ENCODE data around the gene FRMD4A. TPM values are rescaled to one million over a fixed set of nuclear protein-coding genes. Genes with fewer than 3 reads are reported as not detected.

FRMD4A gene
- total RNA-seq, 4 donors from 2014 or later = 13.7 to 27.2 (median 19.6) TPM

GRCh38 chr10:13705526-13706174, 625.1 kb downstream of the FRMD4A start:
- peak overlapping the region in 1 of 2 donors; percentile 57 for H3K4me3 ChIP-seq
- 79 to 83% methylated on average over 6 to 8 of the region's 10 CpGs for WGBS, 2 donors (ENCODE audit: low coverage in 1 of 2)
- peaks cover 0 to 63% (median 5%) of the 10 kb centered on the region in 3 donors for H3K4me1 ChIP-seq
- H3K9me3 ChIP-seq = no peaks in the 10 kb centered on the region
- no peak for TF ChIP-seq CTCF (IDR thresholded peaks at IDR 0.05)
- no peak for TF ChIP-seq EP300 (IDR thresholded peaks at IDR 0.05)
- no peak for ATAC-seq
- no peaks in the 10 kb centered on the region for H3K27me3 ChIP-seq
- peaks cover 0 to 9% of the 10 kb centered on the region in 2 donors for H3K36me3 ChIP-seq
- peak overlapping the region in 2 of 4 donors; percentile 8 to 72 for H3K27ac ChIP-seq

GRCh38 chr10:13704964-13705363, 625.8 kb downstream of the FRMD4A start:
- ATAC-seq = no peak
- Histone ChIP-seq H3K36me3 (peaks cover 0 to 15% of the 10 kb centered on the region in 2 donors), H3K9me3 (no peaks in the 10 kb centered on the region), H3K4me3 (no peak overlapping the region), H3K27ac (no peak overlapping the region), H3K4me1 (peaks cover 0 to 63% (median 5%) of the 10 kb centered on the region in 3 donors), H3K27me3 (no peaks in the 10 kb centered on the region)
- WGBS, 2 donors (ENCODE audit: low coverage in 1 of 2) = 53 to 74% methylated on average over 4 to 11 of the region's 11 CpGs
- TF ChIP-seq CTCF (IDR thresholded peaks at IDR 0.05) (no peak), POLR2A (IDR thresholded peaks at IDR 0.05) (no peak), EP300 (IDR thresholded peaks at IDR 0.05) (no peak), POLR2AphosphoS5 (IDR thresholded peaks at IDR 0.05) (no peak)

DNA sequence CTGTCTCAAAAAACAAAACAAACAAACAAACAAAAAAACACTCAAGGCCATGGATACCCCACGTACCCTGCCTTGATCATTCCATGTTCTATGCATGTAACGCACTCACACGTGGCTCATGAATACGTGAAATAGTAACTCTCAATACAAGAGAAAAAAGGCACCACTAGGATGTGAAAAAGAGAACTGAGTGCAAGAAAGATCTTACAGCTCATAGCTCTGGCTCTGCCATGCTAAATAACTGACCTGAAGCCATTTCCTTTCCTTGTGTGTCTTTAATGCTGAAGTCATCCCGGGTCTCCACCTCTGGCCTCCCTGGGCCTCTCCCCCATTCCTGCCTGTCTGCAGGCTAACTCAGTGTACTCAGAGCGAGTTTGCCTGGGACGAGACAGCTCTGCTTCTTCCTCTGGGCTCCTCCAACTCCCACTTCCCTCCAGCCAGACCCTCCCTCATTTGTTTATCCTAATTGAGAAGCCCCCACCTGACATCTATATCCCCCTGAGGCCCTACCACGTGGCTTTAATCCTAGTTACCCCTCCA, 626.7 kb downstream of the FRMD4A start:
- ATAC-seq = no peak
- peaks cover 0 to 24% of the 10 kb centered on the region in 2 donors for H3K36me3 ChIP-seq
- no peak overlapping the region for H3K4me3 ChIP-seq
- H3K27ac ChIP-seq = peak overlapping the region in 1 of 4 donors; percentile 13
- peaks cover 0 to 58% (median 5%) of the 10 kb centered on the region in 3 donors for H3K4me1 ChIP-seq
- no peaks in the 10 kb centered on the region for H3K27me3 ChIP-seq
- WGBS, 2 donors (ENCODE audit: low coverage in 1 of 2) = 73 to 87% methylated on average over 3 to 8 of the region's 8 CpGs
- TF ChIP-seq POLR2AphosphoS5 (IDR thresholded peaks at IDR 0.05) = no peak
- no peak for TF ChIP-seq EP300 (IDR thresholded peaks at IDR 0.05)
- TF ChIP-seq POLR2A (IDR thresholded peaks at IDR 0.05) = no peak
- TF ChIP-seq CTCF (IDR thresholded peaks at IDR 0.05) = no peak
- H3K9me3 ChIP-seq = no peaks in the 10 kb centered on the region

DNA sequence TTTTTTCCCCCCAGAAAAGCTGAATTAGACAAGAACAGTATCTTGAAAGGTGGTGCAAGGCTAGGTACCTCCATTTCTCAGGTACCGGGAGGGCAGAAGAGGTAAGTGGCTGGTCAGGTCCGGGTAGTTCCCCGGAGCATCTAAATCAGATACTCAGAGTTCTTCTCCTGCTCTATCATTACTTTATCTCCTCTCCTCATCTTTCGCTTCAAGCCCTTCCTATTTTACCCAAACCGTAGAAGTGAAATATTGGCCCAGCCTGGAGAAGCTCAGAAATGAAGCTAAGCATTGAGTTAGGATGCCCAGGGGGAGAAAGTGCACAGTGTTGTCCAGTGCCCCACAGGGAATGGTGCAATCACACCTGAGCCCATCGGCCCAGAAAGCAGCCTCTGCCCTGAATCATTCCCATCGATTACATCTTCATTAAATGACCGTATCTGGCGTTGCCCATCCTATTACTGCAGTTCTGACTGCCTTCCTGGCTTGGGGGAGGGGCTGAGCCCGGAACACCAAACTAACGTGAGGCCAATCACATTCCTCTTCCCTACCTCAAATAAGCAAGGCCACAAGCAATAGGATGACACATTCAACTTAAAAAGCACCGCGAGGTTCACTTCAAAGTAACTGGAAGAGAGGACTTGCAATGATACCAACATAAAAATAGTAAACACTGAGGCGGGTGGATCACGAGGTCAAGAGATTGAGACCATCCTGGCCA, 627.5 kb downstream of the FRMD4A start:
- ATAC-seq = no peak
- Histone ChIP-seq H3K36me3 (peaks cover 0 to 31% of the 10 kb centered on the region in 2 donors), H3K4me1 (peaks cover 0 to 49% (median 5%) of the 10 kb centered on the region in 3 donors), H3K4me3 (no peak overlapping the region), H3K9me3 (no peaks in the 10 kb centered on the region), H3K27ac (no peak overlapping the region), H3K27me3 (no peaks in the 10 kb centered on the region)
- WGBS, 2 donors (ENCODE audit: low coverage in 1 of 2) = 86 to 88% methylated on average over 5 to 11 of the region's 15 CpGs
- TF ChIP-seq CTCF (IDR thresholded peaks at IDR 0.05) = no peak
- no peak for TF ChIP-seq POLR2AphosphoS5 (IDR thresholded peaks at IDR 0.05)
- no peak for TF ChIP-seq EP300 (IDR thresholded peaks at IDR 0.05)
- TF ChIP-seq POLR2A (IDR thresholded peaks at IDR 0.05) = no peak
